SH-SY5Y (cell line): ENCODE results near the gene CD244.

ENCODE experiments used
- GATA2 ChIP-seq: IDR thresholded peaks from 2 replicates; pipeline ENCODE4 v1.6.1; 2011; ENCODE audit warnings: mild to moderate bottlenecking, low read depth, low read length
- GATA3 ChIP-seq: IDR thresholded peaks from 2 replicates; pipeline ENCODE4 v1.6.1; 2011; ENCODE audit warnings: low read depth, mild to moderate bottlenecking, low read length, moderate library complexity

GRCh38 chr1:160811147-160811546, 51.5 kb downstream of the CD244 start:
- no peak for TF ChIP-seq GATA2
- TF ChIP-seq GATA3: no peak
